H9 (cell line): ENCODE results near the gene EIF4A3. TPM values are rescaled to one million over a fixed set of nuclear protein-coding genes. Genes with fewer than 3 reads are reported as not detected.

Experiments
- DNase-seq: peaks from one replicate; pipeline ENCODE4 v3.0.0-alpha.2; 2017
- H2AFZ ChIP-seq: one replicate; pipeline ENCODE4 v1.6.1; 2013; ENCODE audit warnings: mild to moderate bottlenecking, low read length, control low read depth, moderate library complexity
- H2AK5ac ChIP-seq: 2 replicates; pipeline ENCODE4 v1.6.1; 2013; ENCODE audit warnings: low read length, control low read depth, mixed read lengths; ENCODE audit not compliant: insufficient read length
- H2BK120ac ChIP-seq: one replicate; pipeline ENCODE4 v1.6.1; 2013; ENCODE audit warnings: low read depth, mild to moderate bottlenecking, low read length, control low read depth, inconsistent platforms; ENCODE audit not compliant: poor library complexity, severe bottlenecking
- H2BK12ac ChIP-seq: 2 replicates; pipeline ENCODE4 v1.6.1; 2013; ENCODE audit warnings: low read length, control low read depth, mixed read lengths, low read depth; ENCODE audit not compliant: insufficient read length
- H2BK15ac ChIP-seq: 2 replicates; pipeline ENCODE4 v1.6.1; 2013; ENCODE audit warnings: low read depth, low read length, control low read depth
- H2BK20ac ChIP-seq: one replicate; pipeline ENCODE4 v1.6.1; 2013; ENCODE audit warnings: low read depth, mild to moderate bottlenecking, low read length, control low read depth, inconsistent platforms; ENCODE audit not compliant: poor library complexity, severe bottlenecking
- H2BK5ac ChIP-seq: 2 replicates; pipeline ENCODE4 v1.6.1; 2013; ENCODE audit warnings: low read length, control low read depth, mixed read lengths; ENCODE audit not compliant: insufficient read length
- H3K14ac ChIP-seq: 2 replicates; pipeline ENCODE4 v1.6.1; 2013; ENCODE audit warnings: low read length, control low read depth; ENCODE audit not compliant: insufficient read depth
- H3K18ac ChIP-seq: 2 replicates; pipeline ENCODE4 v1.6.1; 2013; ENCODE audit warnings: low read depth, mild to moderate bottlenecking, mixed read lengths, low read length, control low read depth; ENCODE audit not compliant: insufficient read length
- H3K23ac ChIP-seq: 2 replicates; pipeline ENCODE4 v1.6.1; 2013; ENCODE audit warnings: low read length, control low read depth, mixed read lengths, low read depth; ENCODE audit not compliant: insufficient read length
- H3K23me2 ChIP-seq: 2 replicates; pipeline ENCODE4 v1.6.1; 2013; ENCODE audit warnings: low read depth, mild to moderate bottlenecking, mixed read lengths, low read length, control low read depth; ENCODE audit not compliant: insufficient read length, poor library complexity, severe bottlenecking
- H3K27ac ChIP-seq: 2 replicates; pipeline ENCODE4 v1.5.1; 2013; ENCODE audit warnings: low read length, control low read depth, mixed read lengths, low read depth; ENCODE audit not compliant: insufficient read length
- H3K27me3 ChIP-seq: 2 replicates; pipeline ENCODE4 v1.6.1; 2013; ENCODE audit warnings: low read length, control low read depth, inconsistent platforms; ENCODE audit not compliant: insufficient read depth
- H3K4ac ChIP-seq: 2 replicates; pipeline ENCODE4 v1.6.1; 2013; ENCODE audit warnings: low read depth, mild to moderate bottlenecking, control low read depth, inconsistent platforms, low read length, moderate library complexity
- H3K4me1 ChIP-seq: 2 replicates; pipeline ENCODE4 v1.6.1; 2013; ENCODE audit warnings: low read length, control low read depth, inconsistent platforms; ENCODE audit not compliant: insufficient read depth
- H3K4me2 ChIP-seq: 2 replicates; pipeline ENCODE4 v1.6.1; 2013; ENCODE audit warnings: low read length, control low read depth, mixed read lengths; ENCODE audit not compliant: insufficient read length, insufficient read depth
- H3K56ac ChIP-seq: 2 replicates; pipeline ENCODE4 v1.6.1; 2013; ENCODE audit warnings: low read depth, mild to moderate bottlenecking, mixed read lengths, low read length, control low read depth; ENCODE audit not compliant: insufficient read length
- H3K79me1 ChIP-seq: 2 replicates; pipeline ENCODE4 v1.6.1; 2013; ENCODE audit warnings: low read depth, mild to moderate bottlenecking, moderate library complexity, low read length, control low read depth, inconsistent platforms; ENCODE audit not compliant: insufficient read depth, poor library complexity, severe bottlenecking
- H3K79me2 ChIP-seq: 2 replicates; pipeline ENCODE4 v1.6.1; 2013; ENCODE audit warnings: low read length, control low read depth, inconsistent platforms; ENCODE audit not compliant: insufficient read depth
- H3K9ac ChIP-seq: 2 replicates; pipeline ENCODE4 v1.6.1; 2013; ENCODE audit warnings: low read length, control low read depth, mixed read lengths; ENCODE audit not compliant: insufficient read length; ENCODE audit errors: extremely low read depth
- H3K9me3 ChIP-seq: one replicate; pipeline ENCODE4 v1.6.1; 2013; ENCODE audit warnings: low read depth, low read length, inconsistent platforms; ENCODE audit not compliant: control insufficient read depth
- H3T11ph ChIP-seq: one replicate; pipeline ENCODE4 v1.6.1; 2013; ENCODE audit warnings: mild to moderate bottlenecking, low read length, control low read depth, inconsistent platforms
- H4K20me1 ChIP-seq: one replicate; pipeline ENCODE4 v1.6.1; 2013; ENCODE audit not compliant: control insufficient read depth, insufficient read length, insufficient read depth
- H4K5ac ChIP-seq: 2 replicates; pipeline ENCODE4 v1.6.1; 2013; ENCODE audit warnings: low read depth, mild to moderate bottlenecking, mixed read lengths, low read length, control low read depth; ENCODE audit not compliant: insufficient read length
- H4K8ac ChIP-seq: replicated peaks from 2 replicates; pipeline ENCODE4 v1.6.1; 2013; ENCODE audit warnings: low read length, control low read depth, mixed read lengths, low read depth; ENCODE audit not compliant: insufficient read length
- H4K91ac ChIP-seq: 2 replicates; pipeline ENCODE4 v1.6.1; 2013; ENCODE audit warnings: low read depth, mild to moderate bottlenecking, moderate library complexity, mixed read lengths, low read length, control low read depth; ENCODE audit not compliant: insufficient read length
- H3K27ac Mint-ChIP-seq, 3 experiments: 2 replicates in 2 of 3; 3 replicates in 1 of 3; pipeline ENCODE4 v1.8.0; 2020 to 2021; ENCODE audit warnings: mixed read lengths in 3 of 3, mild to moderate bottlenecking in 1 of 3, moderate library complexity in 1 of 3
- H3K27me3 Mint-ChIP-seq: 2 replicates; pipeline ENCODE4 v1.8.0; 2021; ENCODE audit warnings: low read depth, mild to moderate bottlenecking, moderate library complexity, mixed read lengths
- H3K36me3 Mint-ChIP-seq, 3 experiments: 2 replicates in 2 of 3; 3 replicates in 1 of 3; pipeline ENCODE4 v1.8.0; 2020 to 2021; ENCODE audit warnings: low read depth in 3 of 3, mixed read lengths in 3 of 3; ENCODE audit not compliant: insufficient read depth in 1 of 3
- H3K4me1 Mint-ChIP-seq, 2 experiments: 2 replicates each; pipeline ENCODE4 v1.8.0; 2020; ENCODE audit warnings: mixed read lengths in 2 of 2
- H3K4me3 Mint-ChIP-seq, 2 experiments: 2 replicates in 1 of 2; 3 replicates in 1 of 2; pipeline ENCODE4 v1.8.0; 2020 to 2021; ENCODE audit warnings: mild to moderate bottlenecking in 2 of 2, mixed read lengths in 2 of 2, moderate library complexity in 1 of 2
- H3K9me3 Mint-ChIP-seq, 2 experiments: 2 replicates in 1 of 2; 3 replicates in 1 of 2; pipeline ENCODE4 v1.8.0; 2020; ENCODE audit warnings: mild to moderate bottlenecking in 2 of 2, mixed read lengths in 2 of 2, moderate library complexity in 1 of 2
- CTCF ChIP-seq: fragments of 200-600 bp; sonication (generic); conservative IDR thresholded peaks from 3 replicates; pipeline ENCODE4 v1.8.0; 2021; ENCODE audit warnings: antibody characterized with exemption, mild to moderate bottlenecking
- WGBS: extraction: QIAGEN DNeasy Blood & Tissue Kit; methylation state at CpG from one replicate; pipeline ENCODE4 v1.1.7; 2013; ENCODE audit warnings: missing lambda C conversion rate, low lambda C conversion rate, mixed read lengths; ENCODE audit not compliant: insufficient read length; ENCODE audit errors: extremely low coverage; 5-methylcytosine and 5-hydroxymethylcytosine counted together
- total RNA-seq: library from RNA; stranded (reverse); gene quantifications from 2 replicates; pipeline ENCODE4 v1.2.1, GENCODE V29; 2021

The EIF4A3 gene
- total RNA-seq, 1 experiment from 2014 or later: 162 TPM

GRCh38 chr17:80111702-80112470 lies 35.0 kb downstream of the EIF4A3 start:
- Histone ChIP-seq H4K5ac (no peak overlapping the region), H3K18ac (no peak overlapping the region), H2AK5ac (no peak overlapping the region), H3K4ac (no peak overlapping the region), H3K9ac (no peak overlapping the region), H3K27ac (no peak overlapping the region), H3K4me1 (no peaks in the 10 kb centered on the region), H2BK5ac (no peak overlapping the region), H2BK15ac (no peak overlapping the region), H3K9me3 (no peaks in the 10 kb centered on the region), H3K27me3 (no peaks in the 10 kb centered on the region), H2AFZ (no peak overlapping the region), H4K8ac (no peak overlapping the region), H2BK20ac (no peak overlapping the region), H4K91ac (no peak overlapping the region), H2BK120ac (no peak overlapping the region), H2BK12ac (no peak overlapping the region), H3K79me2 (no peaks in the 10 kb centered on the region), H3K56ac (no peak overlapping the region), H3K23ac (no peak overlapping the region), H3K14ac (no peak overlapping the region; the same call in 1 of the 2 replicates), H3K79me1 (no peaks in the 10 kb centered on the region), H4K20me1 (no peaks in the 10 kb centered on the region), H3K4me2 (no peak overlapping the region), H3K23me2 (no peaks in the 10 kb centered on the region), H3T11ph (no peak overlapping the region)
- peaks cover 0 to 7% of the 10 kb centered on the region in 2 experiments; a peak in 1 of 5 replicates for H3K9me3 Mint-ChIP-seq
- H3K4me1 Mint-ChIP-seq: peaks cover 15 to 21% of the 10 kb centered on the region in 2 experiments
- peak; percentile 45 for TF ChIP-seq CTCF
- peak; percentile 55 for DNase-seq
- no CpG with 5 or more reads among the region's 26 CpGs for WGBS
- no peak overlapping the region for H3K4me3 Mint-ChIP-seq
- H3K27ac Mint-ChIP-seq: peak overlapping the region in 1 of 3 experiments; percentile 62; a peak in 3 of 7 replicates
- H3K36me3 Mint-ChIP-seq: peaks cover 2 to 32% (median 7%) of the 10 kb centered on the region in 3 experiments; a peak in 6 of 7 replicates
- H3K27me3 Mint-ChIP-seq: no peaks in the 10 kb centered on the region; the same call in 1 of the 2 replicates
